GM12878 (cell line): ENCODE measurements around the gene MNT. TPM values are rescaled to one million over a fixed set of nuclear protein-coding genes. Genes with fewer than 3 reads are reported as not detected.

Experiments
- ATAC-seq: fragments of 200-7000 bp; cut with Tn5 transposase; 3 replicates; pipeline ENCODE4 v1.9.1; 2020; ENCODE audit warnings: mild to moderate bottlenecking, moderate library complexity
- BruUV-seq: library from RNA; stranded (reverse); fragments of 400-500 nt; replicated peaks from 2 replicates; lab custom pipeline; 2021; lab: Mats Ljungman, UMichigan
- CTCF ChIA-PET: fragments of 300-600 bp; sonication (Branson Sonifier 250); formaldehyde crosslinking; extraction: SDS; loops from one replicate; lab custom pipeline; 2021; ENCODE audit warnings: inconsistent platforms; lab: Yijun Ruan, JAX
- POLR2A ChIA-PET: fragments of 350-600 bp; formaldehyde crosslinking; extraction: SDS; loops from one replicate; lab custom pipeline; 2021; ENCODE audit warnings: inconsistent platforms; lab: Charles Lee
- RAD21 ChIA-PET: fragments of 300-600 bp; sonication (Branson Sonifier 250); formaldehyde crosslinking; loops from one replicate; lab custom pipeline; 2023; ENCODE audit warnings: antibody characterized with exemption; ENCODE audit not compliant: unreplicated experiment; lab: Charles Lee
- SMC1A ChIA-PET: fragments of 300-600 bp; sonication (Branson Sonifier 250); formaldehyde crosslinking; loops from one replicate; lab custom pipeline; 2023; ENCODE audit not compliant: unreplicated experiment, uncharacterized antibody; lab: Charles Lee
- DNase-seq: peaks from one replicate; pipeline ENCODE4 v3.0.0-alpha.2; 2011; ENCODE audit warnings: low read depth, low spot score
- FAIRE-seq: peaks from 3 replicates; lab custom pipeline; 2011; peaks lifted over from hg19 to GRCh38; lab: Jason Lieb, UNC
- H2AFZ ChIP-seq: 2 replicates; pipeline ENCODE4 v1.6.0; 2011; ENCODE audit warnings: low read depth, low read length, control low read depth; ENCODE audit not compliant: control insufficient read depth
- H3K27ac ChIP-seq: 2 replicates; pipeline ENCODE4 v1.5.1; 2011; ENCODE audit warnings: control low read depth; ENCODE audit not compliant: control insufficient read depth, insufficient read depth
- H3K27me3 ChIP-seq, 2 experiments: replicated peaks in 1 of 2; 2 replicates each; pipeline versions ENCODE4 v1.6.0 to v1.6.1; 2011; ENCODE audit warnings: low read length in 1 of 2; ENCODE audit not compliant: control insufficient read depth in 2 of 2, insufficient read depth in 2 of 2
- H3K36me3 ChIP-seq, 2 experiments: 2 replicates each; pipeline ENCODE4 v1.5.1; 2011; ENCODE audit warnings: low read length in 1 of 2; ENCODE audit not compliant: control insufficient read depth in 2 of 2, insufficient read depth in 2 of 2
- H3K4me1 ChIP-seq: 2 replicates; pipeline ENCODE4 v1.6.1; 2011; ENCODE audit warnings: mild to moderate bottlenecking, low read length, moderate library complexity, mixed read lengths; ENCODE audit not compliant: control insufficient read depth, insufficient read depth
- H3K4me2 ChIP-seq: 2 replicates; pipeline ENCODE4 v1.6.0; 2011; ENCODE audit warnings: control low read depth; ENCODE audit not compliant: control insufficient read depth, insufficient read depth
- H3K4me3 ChIP-seq: fragments of 200-600 bp; sonication (generic); 2 replicates; pipeline ENCODE4 v1.5.1; 2016
- H3K79me2 ChIP-seq: 2 replicates; pipeline ENCODE4 v1.6.0; 2011; ENCODE audit warnings: low read length; ENCODE audit not compliant: control insufficient read depth, insufficient read depth
- H3K9ac ChIP-seq: 2 replicates; pipeline ENCODE4 v1.8.0; 2011; ENCODE audit warnings: low read length, control low read depth, mixed read lengths; ENCODE audit not compliant: control insufficient read depth, insufficient read depth
- H3K9me3 ChIP-seq: replicated peaks from 3 replicates; pipeline ENCODE4 v1.5.1; 2011; ENCODE audit warnings: mild to moderate bottlenecking, low read length; ENCODE audit not compliant: control insufficient read depth, insufficient read depth
- H4K20me1 ChIP-seq: 2 replicates; pipeline ENCODE4 v1.6.0; 2011; ENCODE audit not compliant: control insufficient read depth, insufficient read depth
- HDAC2 ChIP-seq: fragments of 200-600 bp; sonication (generic); IDR thresholded peaks from 2 replicates; pipeline ENCODE4 v1.6.1; 2017
- IKZF2 ChIP-seq, 2 experiments: fragments of 450-650 bp; IDR thresholded peaks; 2 replicates each; pipeline ENCODE4 v1.6.1; 2017; ENCODE audit warnings: mild to moderate bottlenecking in 2 of 2, moderate library complexity in 2 of 2
- MEF2B ChIP-seq: fragments of 450-650 bp; IDR thresholded peaks from 2 replicates; pipeline ENCODE4 v1.6.1; 2018; ENCODE audit warnings: mild to moderate bottlenecking, moderate library complexity; ENCODE audit not compliant: partially characterized antibody, poor library complexity, severe bottlenecking
- WGBS: methylation state at CpG from one replicate; pipeline ENCODE4 v1.1.6; 2016; ENCODE audit warnings: low lambda C conversion rate; ENCODE audit not compliant: insufficient replicate concordance, insufficient coverage; ENCODE audit errors: missing lambda C conversion rate; 5-methylcytosine and 5-hydroxymethylcytosine counted together
- in situ Hi-C: fragments of 300-500 bp; cut with MboI; formaldehyde crosslinking; loops from 9 replicates; pipeline ENCODE4 v1.14.3; 2018; ENCODE audit warnings: mixed read lengths
- intact Hi-C: fragments of 100-400 bp; cut with micrococcal nuclease; formaldehyde crosslinking; loops from one replicate; pipeline ENCODE4 v1.14.2; 2022; ENCODE audit not compliant: unreplicated experiment
- polyA plus RNA-seq, 11 experiments: library from polyadenylated mRNA; depleted of rRNA in 4 of 11; unstranded in 6 of 11; stranded (reverse) in 5 of 11; fragments of >200 nt; fragmentation: Nextera tagmentation in 4 of 11; fragmentation: Illumina TruSeq in 1 of 11; extraction: Ambion mirVana in 4 of 11; extraction: Trizol in 1 of 11; gene quantifications; 1 replicate in 1 of 11; 2 replicates in 10 of 11; pipeline versions ENCODE4 v1.2.1 to v1.2.3, GENCODE V29; 2011 to 2016; ENCODE audit warnings: inconsistent platforms in 2 of 11, missing spikeins in 2 of 11, low read depth in 1 of 11
- total RNA-seq, 4 experiments: library from RNA; depleted of rRNA in 3 of 4; stranded (reverse); fragments of >200 nt in 3 of 4; fragmentation: Illumina TruSeq in 1 of 4; extraction: Trizol in 1 of 4; gene quantifications; 2 replicates each; pipeline versions ENCODE4 v1.2.1 to v1.2.3, GENCODE V29; 2013 to 2021
- TF ChIP-seq, protein P1 (sequence below): fragments of 450-650 bp; IDR thresholded peaks from 2 replicates; pipeline ENCODE4 v1.6.1; 2016; ENCODE audit warnings: mild to moderate bottlenecking

MNT gene
- total and polyA plus RNA-seq, 10 of the 15 experiments (the other 5 are each of a cell fraction or from before 2014, with no cell fraction given): 0.31 to 15.9 (median 3.8) TPM

DNA sequence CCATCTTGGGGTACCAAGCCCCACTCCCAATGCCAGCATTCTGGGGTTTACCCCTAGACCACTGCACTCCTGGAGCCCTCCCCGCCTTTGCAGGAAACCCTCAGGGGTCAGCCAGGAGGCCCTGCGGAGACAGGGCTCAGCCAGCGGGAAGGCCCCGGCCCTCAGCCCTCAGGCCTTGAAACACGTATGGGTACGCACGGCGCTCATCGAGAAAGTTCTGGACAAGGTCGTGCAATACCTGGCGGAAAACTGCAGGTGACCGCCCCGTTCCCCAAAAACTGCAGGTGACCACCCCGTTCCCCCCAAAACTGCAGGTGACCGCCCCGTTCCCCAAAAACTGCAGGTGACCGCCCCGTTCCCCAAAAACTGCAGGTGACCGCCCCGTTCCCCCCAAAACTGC is 38.8 kb downstream of the MNT start (continued):
- TF ChIP-seq IKZF2 (IDR thresholded peaks at IDR 0.05): no peak
- TF ChIP-seq, protein P1, sequence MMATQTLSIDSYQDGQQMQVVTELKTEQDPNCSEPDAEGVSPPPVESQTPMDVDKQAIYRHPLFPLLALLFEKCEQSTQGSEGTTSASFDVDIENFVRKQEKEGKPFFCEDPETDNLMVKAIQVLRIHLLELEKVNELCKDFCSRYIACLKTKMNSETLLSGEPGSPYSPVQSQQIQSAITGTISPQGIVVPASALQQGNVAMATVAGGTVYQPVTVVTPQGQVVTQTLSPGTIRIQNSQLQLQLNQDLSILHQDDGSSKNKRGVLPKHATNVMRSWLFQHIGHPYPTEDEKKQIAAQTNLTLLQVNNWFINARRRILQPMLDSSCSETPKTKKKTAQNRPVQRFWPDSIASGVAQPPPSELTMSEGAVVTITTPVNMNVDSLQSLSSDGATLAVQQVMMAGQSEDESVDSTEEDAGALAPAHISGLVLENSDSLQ: no peak
- no peak for TF ChIP-seq MEF2B
- TF ChIP-seq, all 136 proteins: peak for 0

DNA sequence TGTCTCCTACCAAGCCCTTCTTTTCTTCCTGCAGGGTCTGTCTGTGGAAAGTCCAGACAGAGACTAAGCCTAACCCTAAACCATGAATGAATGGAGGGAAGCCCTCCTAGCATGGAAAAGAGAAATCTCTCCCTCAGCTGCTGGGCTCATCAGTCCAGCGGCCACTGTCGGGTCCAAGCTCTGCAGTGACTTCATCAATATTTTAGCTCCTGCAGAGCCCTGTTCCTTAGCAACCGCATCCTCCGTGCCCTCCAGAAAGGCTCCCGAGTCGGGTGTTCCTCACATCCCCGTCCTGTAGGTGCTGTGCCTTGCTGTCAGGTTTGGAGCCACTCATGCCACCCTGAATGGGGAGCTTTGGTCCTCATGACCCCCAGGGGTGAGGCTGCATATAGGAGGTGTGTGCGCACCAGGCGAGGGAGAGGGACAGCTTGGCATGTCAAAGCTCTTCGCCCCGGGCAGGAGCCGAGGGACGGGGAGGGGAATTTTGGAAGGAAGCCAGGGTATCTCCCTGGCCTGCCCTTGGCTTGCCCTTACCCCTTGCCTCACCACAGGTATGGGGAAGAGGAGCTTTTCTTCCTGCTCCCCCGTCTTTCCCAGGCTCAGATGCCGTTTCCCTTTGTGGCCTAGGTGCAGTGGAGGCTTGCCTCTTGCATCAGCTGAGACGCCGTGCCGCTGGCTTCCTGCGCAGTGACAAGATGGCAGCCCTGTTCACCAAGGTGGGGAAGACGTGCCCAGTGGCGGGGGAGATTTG is 39.7 kb downstream of the MNT start:
- DNase-seq (no peak), ATAC-seq (no peak), FAIRE-seq (no peak)
- Histone ChIP-seq H3K27me3 (no peaks in the 10 kb centered on the region), H4K20me1 (no peaks in the 10 kb centered on the region), H3K4me3 (no peak overlapping the region), H3K4me1 (no peaks in the 10 kb centered on the region), H3K36me3 (no peaks in the 10 kb centered on the region; a peak in 3 of 4 replicates), H3K4me2 (no peak overlapping the region), H3K9me3 (no peaks in the 10 kb centered on the region), H3K27ac (no peak overlapping the region), H3K9ac (no peak overlapping the region), H2AFZ (no peak overlapping the region), H3K79me2 (no peaks in the 10 kb centered on the region)
- TF ChIP-seq MEF2B: no peak
- TF ChIP-seq HDAC2: no peak
- no TSS peak for BruUV-seq
- ChIA-PET POLR2A (no interaction called here), SMC1A (interaction anchor here (0.8 kb wide), 1 partner anchor 22 kb away, joined by 3 read pairs; no protein-coding TSS in a partner anchor), CTCF (interaction anchor here (1.4 to 2.5 kb wide), 2 partner anchors 21 to 55 kb away, joined by 7 to 11 read pairs; no protein-coding TSS in a partner anchor), RAD21 (no interaction called here)
- WGBS: 82% methylated on average over 21 of the region's 21 CpGs
- intact Hi-C loops (no loop called here), in situ Hi-C loops (no loop called here)
